IMR-90 (cell line): Measurements from ENCODE around the gene CCDC117. TPM values are rescaled to one million over a fixed set of nuclear protein-coding genes. Genes with fewer than 3 reads are reported as not detected.

ENCODE experiments used
- ATAC-seq: fragments of 200-7000 bp; cut with Tn5 transposase; 2 replicates; pipeline ENCODE4 v1.9.1; 2020; ENCODE audit warnings: low read depth, mild to moderate bottlenecking, moderate library complexity
- BruUV-seq: library from RNA; stranded (reverse); fragments of 400-500 nt; replicated peaks from 2 replicates; lab custom pipeline; 2021; lab: Mats Ljungman, UMichigan
- CTCF ChIA-PET: fragments of 300-600 bp; formaldehyde crosslinking; extraction: SDS; loops from one replicate; lab custom pipeline; 2021; ENCODE audit warnings: antibody characterized with exemption; lab: Yijun Ruan, JAX
- POLR2A ChIA-PET: fragments of 300-600 bp; sonication (Branson Sonifier 250); formaldehyde crosslinking; loops from one replicate; lab custom pipeline; 2022; ENCODE audit warnings: antibody characterized with exemption; ENCODE audit not compliant: unreplicated experiment; lab: Charles Lee
- DNase-seq: peaks from one replicate; pipeline ENCODE4 v3.0.0; 2013
- H2AFZ ChIP-seq: replicated peaks from 2 replicates; pipeline ENCODE3; 2013; ENCODE audit warnings: low read length, mild to moderate bottlenecking; ENCODE audit not compliant: poor library complexity
- H2AK5ac ChIP-seq: 2 replicates; pipeline ENCODE4 v1.6.1; 2013; ENCODE audit warnings: low read depth, low read length, inconsistent platforms
- H2AK9ac ChIP-seq: replicated peaks from 2 replicates; pipeline ENCODE3; 2013; ENCODE audit warnings: mild to moderate bottlenecking, low read depth, low read length, moderate library complexity; ENCODE audit not compliant: poor library complexity
- H2BK120ac ChIP-seq: 2 replicates; pipeline ENCODE4 v1.6.1; 2013; ENCODE audit warnings: low read depth, low read length, inconsistent platforms
- H2BK15ac ChIP-seq: 3 replicates; pipeline ENCODE4 v1.6.1; 2013; ENCODE audit warnings: low read depth, low read length, inconsistent platforms
- H2BK20ac ChIP-seq: 2 replicates; pipeline ENCODE4 v1.6.1; 2013; ENCODE audit warnings: low read depth, mild to moderate bottlenecking, inconsistent platforms, low read length, moderate library complexity
- H2BK5ac ChIP-seq: 2 replicates; pipeline ENCODE4 v1.6.1; 2013; ENCODE audit warnings: mild to moderate bottlenecking, low read depth, low read length, inconsistent platforms; ENCODE audit not compliant: poor library complexity, severe bottlenecking
- H3K14ac ChIP-seq: replicated peaks from 2 replicates; pipeline ENCODE4 v1.6.1; 2013; ENCODE audit warnings: low read depth, low read length, inconsistent platforms
- H3K18ac ChIP-seq: 2 replicates; pipeline ENCODE4 v1.6.1; 2013; ENCODE audit warnings: low read depth, low read length, control low read depth
- H3K23ac ChIP-seq: 2 replicates; pipeline ENCODE4 v1.6.1; 2013; ENCODE audit warnings: low read depth, low read length, inconsistent platforms
- H3K27ac ChIP-seq: 2 replicates; pipeline ENCODE4 v1.5.1; 2013; ENCODE audit warnings: mild to moderate bottlenecking, control low read depth, low read length; ENCODE audit not compliant: insufficient read depth
- H3K27me3 ChIP-seq: 2 replicates; pipeline ENCODE4 v1.6.1; 2013; ENCODE audit warnings: low read length; ENCODE audit not compliant: control insufficient read depth, insufficient read depth
- H3K36me3 ChIP-seq: 2 replicates; pipeline ENCODE4 v1.6.1; 2013; ENCODE audit warnings: low read length, mixed read lengths; ENCODE audit not compliant: control insufficient read depth, insufficient read depth
- H3K4ac ChIP-seq: 2 replicates; pipeline ENCODE4 v1.6.1; 2013; ENCODE audit warnings: low read depth, low read length, inconsistent platforms
- H3K4me1 ChIP-seq: 2 replicates; pipeline ENCODE4 v1.6.1; 2013; ENCODE audit warnings: low read length, mixed read lengths; ENCODE audit not compliant: control insufficient read depth, insufficient read depth
- H3K4me2 ChIP-seq: 2 replicates; pipeline ENCODE4 v1.6.1; 2013; ENCODE audit warnings: low read depth, mild to moderate bottlenecking, control low read depth, low read length, moderate library complexity
- H3K4me3 ChIP-seq: 2 replicates; pipeline ENCODE4 v1.5.1; 2013; ENCODE audit warnings: low read depth, mild to moderate bottlenecking, control low read depth, low read length, moderate library complexity; ENCODE audit not compliant: insufficient read depth
- H3K56ac ChIP-seq: 2 replicates; pipeline ENCODE4 v1.6.1; 2013; ENCODE audit warnings: low read length, inconsistent platforms; ENCODE audit not compliant: insufficient read depth; ENCODE audit errors: extremely low read depth
- H3K79me1 ChIP-seq, 2 experiments: 2 replicates each; pipeline ENCODE4 v1.6.1; 2013; ENCODE audit warnings: low read length in 2 of 2, inconsistent platforms in 1 of 2, low read depth in 1 of 2
- H3K9ac ChIP-seq: 2 replicates; pipeline ENCODE4 v1.6.1; 2013; ENCODE audit warnings: low read depth, low read length, control low read depth
- H3K9me1 ChIP-seq: 2 replicates; pipeline ENCODE4 v1.6.1; 2013; ENCODE audit warnings: low read length, inconsistent platforms; ENCODE audit not compliant: insufficient read depth
- H3K9me3 ChIP-seq: 2 replicates; pipeline ENCODE4 v1.6.1; 2013; ENCODE audit warnings: low read length; ENCODE audit not compliant: control insufficient read depth, insufficient read depth
- H4K20me1 ChIP-seq: 2 replicates; pipeline ENCODE4 v1.6.1; 2013; ENCODE audit warnings: low read length, inconsistent platforms; ENCODE audit not compliant: insufficient read depth
- H4K5ac ChIP-seq: 2 replicates; pipeline ENCODE4 v1.6.1; 2013; ENCODE audit warnings: mild to moderate bottlenecking, low read depth, low read length, control low read depth
- H4K8ac ChIP-seq, 2 experiments: 2 replicates each; pipeline ENCODE4 v1.6.1; 2013; ENCODE audit warnings: low read depth in 2 of 2, low read length in 2 of 2, control low read depth in 1 of 2, inconsistent platforms in 1 of 2
- H4K91ac ChIP-seq: 2 replicates; pipeline ENCODE4 v1.6.1; 2013; ENCODE audit warnings: low read depth, low read length, inconsistent platforms; ENCODE audit not compliant: insufficient read depth
- BHLHE40 ChIP-seq: fragments of 150-350 bp; IDR thresholded peaks from 2 replicates; pipeline ENCODE4 v1.6.1; 2016; ENCODE audit warnings: mild to moderate bottlenecking, low read depth, low read length
- CEBPB ChIP-seq: IDR thresholded peaks from 2 replicates; pipeline ENCODE4 v1.6.1; 2012; ENCODE audit warnings: low read depth, low read length, improper control_type of control experiment
- CHD1 ChIP-seq: IDR thresholded peaks from 2 replicates; pipeline ENCODE4 v1.6.1; 2012; ENCODE audit warnings: low read depth, low read length, improper control_type of control experiment
- CTCF ChIP-seq: conservative IDR thresholded peaks from 2 replicates; pipeline ENCODE4 v1.5.1; 2012; ENCODE audit warnings: mild to moderate bottlenecking, low read depth, low read length, improper control_type of control experiment
- ELK1 ChIP-seq: fragments of 150-350 bp; IDR thresholded peaks from 2 replicates; pipeline ENCODE4 v1.6.1; 2016; ENCODE audit warnings: low read depth, mild to moderate bottlenecking, low read length, moderate library complexity, borderline replicate concordance
- FOS ChIP-seq: fragments of 150-350 bp; IDR thresholded peaks from 2 replicates; pipeline ENCODE4 v1.6.1; 2016; ENCODE audit warnings: low read depth, low read length
- MAFK ChIP-seq: IDR thresholded peaks from 2 replicates; pipeline ENCODE4 v1.6.1; 2012; ENCODE audit warnings: low read depth, low read length, improper control_type of control experiment
- MAZ ChIP-seq: IDR thresholded peaks from 2 replicates; pipeline ENCODE4 v1.6.1; 2012; ENCODE audit warnings: low read depth, mild to moderate bottlenecking, low read length, improper control_type of control experiment, moderate library complexity, borderline replicate concordance
- MXI1 ChIP-seq: IDR thresholded peaks from 2 replicates; pipeline ENCODE4 v1.6.1; 2012; ENCODE audit warnings: low read depth, mild to moderate bottlenecking, low read length, moderate library complexity, borderline replicate concordance
- NFE2L2 ChIP-seq: fragments of 150-350 bp; IDR thresholded peaks from 2 replicates; pipeline ENCODE4 v1.6.1; 2016; ENCODE audit warnings: low read depth, mild to moderate bottlenecking, low read length
- POLR2A ChIP-seq: IDR thresholded peaks from 2 replicates; pipeline ENCODE4 v1.6.1; 2012; ENCODE audit warnings: mild to moderate bottlenecking, low read depth, low read length
- RAD21 ChIP-seq: IDR thresholded peaks from 2 replicates; pipeline ENCODE4 v1.6.1; 2012; ENCODE audit warnings: low read length, improper control_type of control experiment
- RCOR1 ChIP-seq: IDR thresholded peaks from 2 replicates; pipeline ENCODE4 v1.6.1; 2012; ENCODE audit warnings: mild to moderate bottlenecking, low read length, improper control_type of control experiment; ENCODE audit not compliant: insufficient replicate concordance
- RFX5 ChIP-seq: IDR thresholded peaks from 2 replicates; pipeline ENCODE4 v1.8.0; 2012; ENCODE audit warnings: low read depth, mild to moderate bottlenecking, low read length, moderate library complexity
- SMC3 ChIP-seq: fragments of 150-350 bp; IDR thresholded peaks from 2 replicates; pipeline ENCODE4 v1.6.1; 2016; ENCODE audit warnings: low read depth, mild to moderate bottlenecking, antibody characterized with exemption, low read length, moderate library complexity
- USF2 ChIP-seq: fragments of 150-350 bp; IDR thresholded peaks from 2 replicates; pipeline ENCODE4 v1.6.1; 2017; ENCODE audit warnings: mild to moderate bottlenecking, antibody characterized with exemption, low read length, low read depth
- WGBS, 2 experiments: methylation state at CpG; one replicate each; pipeline versions ENCODE4 v1.1.5 to v1.1.7; 2013; ENCODE audit warnings: missing lambda C conversion rate in 2 of 2; ENCODE audit not compliant: insufficient read length in 1 of 2; ENCODE audit errors: extremely low coverage in 2 of 2; 5-methylcytosine and 5-hydroxymethylcytosine counted together
- dilution Hi-C: fragments of 300-500 bp; cut with HindIII; formaldehyde crosslinking; loops from one replicate; pipeline ENCODE4 v1.14.3; 2018; ENCODE audit warnings: low sequenced_read_pairs; ENCODE audit not compliant: unreplicated experiment
- in situ Hi-C: fragments of 300-500 bp; cut with MboI; formaldehyde crosslinking; loops from 3 replicates; pipeline ENCODE4 v1.14.3; 2019; ENCODE audit warnings: low sequenced_read_pairs, inconsistent platforms, mixed read lengths
- intact Hi-C: fragments of 100-400 bp; cut with micrococcal nuclease; formaldehyde crosslinking; loops from 2 replicates; pipeline ENCODE4 v1.10.0; 2022
- polyA plus RNA-seq, 3 experiments: library from polyadenylated mRNA; depleted of rRNA; stranded (reverse); fragments of >200 nt; gene quantifications; 2 replicates each; pipeline ENCODE4 v1.2.3, GENCODE V29; 2012; ENCODE audit warnings: low replicate concordance in 1 of 3
- total RNA-seq: library from RNA; depleted of rRNA; stranded (reverse); fragments of >200 nt; gene quantifications from 2 replicates; pipeline ENCODE4 v1.2.3, GENCODE V29; 2012

Gene CCDC117
- total and polyA plus RNA-seq, 2 of the 4 experiments (the other 2 are of a cell fraction), result 5.9 to 7.0 TPM

- H3K36me3 ChIP-seq, result peaks cover 17% of the 10 kb centered on the region
- H3K9me3 ChIP-seq, result no peaks in the 10 kb centered on the region
- H3K4me3 ChIP-seq, result no peak overlapping the region
- no peak overlapping the region for H3K4me2 ChIP-seq
- no peak overlapping the region for H3K18ac ChIP-seq
- H2BK15ac ChIP-seq, result no peak overlapping the region
- BruUV-seq, result no TSS peak
- no peaks in the 10 kb centered on the region for H3K27me3 ChIP-seq
- H4K5ac ChIP-seq, result no peak overlapping the region
- in situ Hi-C loops, result no loop called here
- DNase-seq (no peak), ATAC-seq (no peak)
- dilution Hi-C loops, result no loop called here
- peaks cover 20 to 39% of the 10 kb centered on the region in 2 experiments for H3K79me1 ChIP-seq
- TF ChIP-seq MAZ (no peak), RAD21 (no peak), RFX5 (no peak), USF2 (no peak), CHD1 (no peak), NFE2L2 (no peak), CEBPB (no peak), SMC3 (no peak), RCOR1 (no peak), MAFK (no peak), ELK1 (no peak), CTCF (no peak), BHLHE40 (no peak), POLR2A (no peak), MXI1 (no peak), FOS (no peak)
- ChIA-PET CTCF (interaction anchor here (0.6 kb wide), 1 partner anchor 143 kb away, joined by 4 read pairs; no protein-coding TSS in a partner anchor), POLR2A (no interaction called here)
- H3K14ac ChIP-seq, result no peak overlapping the region
- no peak overlapping the region for H3K9ac ChIP-seq
- H2AK5ac ChIP-seq, result no peak overlapping the region
- intact Hi-C loops, result no loop called here
- peaks cover 6% of the 10 kb centered on the region for H3K9me1 ChIP-seq
- H4K91ac ChIP-seq, result no peak overlapping the region; the same call in 1 of the 2 replicates
- peak overlapping the region; percentile 7 for H2AK9ac ChIP-seq
- no peak overlapping the region for H4K8ac ChIP-seq
- no peak overlapping the region for H3K27ac ChIP-seq
- no peak overlapping the region for H3K56ac ChIP-seq
- no peak overlapping the region for H2AFZ ChIP-seq
- H4K20me1 ChIP-seq, result no peaks in the 10 kb centered on the region
- H2BK5ac ChIP-seq, result no peak overlapping the region
- H3K4me1 ChIP-seq, result peaks cover 2% of the 10 kb centered on the region; the same call in 1 of the 2 replicates
- no peak overlapping the region for H3K4ac ChIP-seq
- no peak overlapping the region for H3K23ac ChIP-seq
- no CpG with 5 or more reads among the region's 3 CpGs for WGBS, 2 experiments
- H2BK20ac ChIP-seq, result no peak overlapping the region
- no peak overlapping the region for H2BK120ac ChIP-seq
These were observed 28.6 kb upstream of the CCDC117 start for GRCh38 chr22:28743852-28744251.
